GM21529 (cell line): ENCODE results near the gene SLC9A9.
"Not testable (repeated sequence)": the region's sequence is repeated elsewhere in the genome, so short reads cannot be mapped to it uniquely, and the experiment has no call there.

Experiments used
- ATAC-seq: cut with Tn5 transposase; IDR thresholded peaks from one replicate; pipeline ENCODE4 v1.9.1; 2021; ENCODE audit not compliant: unreplicated experiment

Gene SLC9A9

GRCh38 chr3:143847787-143848631 is at the start of gene SLC9A9:
SLC9A9 (minus strand) TSS chr3:143848468; CDS start chr3:143848322, 146 bp downstream.
- ATAC-seq, result peak; percentile 80

GRCh38 chr3:143897576-143898295 is 49.5 kb upstream of the SLC9A9 start:
- no peak for ATAC-seq

- ATAC-seq, result no peak
Observed at GRCh38 chr3:143896486-143896885, 48.2 kb upstream of the SLC9A9 start.

- ATAC-seq, result no peak
Observed at GRCh38 chr3:143895805-143896204, 47.5 kb upstream of the SLC9A9 start.

GRCh38 chr3:143888846-143889245 is 40.6 kb upstream of the SLC9A9 start:
- ATAC-seq, result no peak

GRCh38 chr3:143888166-143888565 is 39.9 kb upstream of the SLC9A9 start:
- ATAC-seq, result no peak

GRCh38 chr3:143885780-143886427 is 37.6 kb upstream of the SLC9A9 start:
- ATAC-seq, result peak; percentile 95

- ATAC-seq, result no peak
Observed at GRCh38 chr3:143884861-143885260, 36.6 kb upstream of the SLC9A9 start.

GRCh38 chr3:143883151-143883550 is 34.9 kb upstream of the SLC9A9 start:
- ATAC-seq, result no peak

GRCh38 chr3:143881095-143881494 is 32.8 kb upstream of the SLC9A9 start:
- ATAC-seq, result no peak

- no peak for ATAC-seq
Observed at GRCh38 chr3:143875546-143875945, 27.3 kb upstream of the SLC9A9 start.

- ATAC-seq, result not testable (repeated sequence)
Observed at GRCh38 chr3:143873553-143873952, 25.3 kb upstream of the SLC9A9 start.

- no peak for ATAC-seq
Observed at GRCh38 chr3:143865302-143865701, 17.0 kb upstream of the SLC9A9 start.

GRCh38 chr3:143859465-143860203 is 11.4 kb upstream of the SLC9A9 start:
- ATAC-seq, result no peak

- ATAC-seq, result no peak
Observed at GRCh38 chr3:143856252-143856970, 8.1 kb upstream of the SLC9A9 start.

- no peak for ATAC-seq
Observed at GRCh38 chr3:143855183-143855582, 6.9 kb upstream of the SLC9A9 start.

GRCh38 chr3:143851331-143852017 is 3.2 kb upstream of the SLC9A9 start:
- ATAC-seq, result no peak

- ATAC-seq, result no peak
Observed at GRCh38 chr3:143850877-143851276, 2.6 kb upstream of the SLC9A9 start.

GRCh38 chr3:143849854-143850549 is 1.7 kb upstream of the SLC9A9 start:
- peak; percentile 63 for ATAC-seq
